ENCODE data around the gene GTPBP8.
A peak's percentile ranks its signal among the peaks of the same experiment; 100 is the strongest.

The GTPBP8 gene

GRCh38 chr3:112979244-112979832 is 11.4 kb upstream of the GTPBP8 start:
- TF ChIP-seq TEAD4 (IDR thresholded peaks at IDR 0.05) (no peak), ZBTB7A (IDR thresholded peaks at IDR 0.05; ENCODE audit: low read depth) (no peak), RAD21 (IDR thresholded peaks at IDR 0.05; ENCODE audit: low read depth) (peak; percentile 72), FOXM1 (IDR thresholded peaks at IDR 0.05; ENCODE audit: borderline replicate concordance, low read depth) (0 out of 2 replicates have a peak, but pooled peaks have one; percentile 21), NFIC (IDR thresholded peaks at IDR 0.05) (no peak)
- TF ChIP-seq, protein P1, sequence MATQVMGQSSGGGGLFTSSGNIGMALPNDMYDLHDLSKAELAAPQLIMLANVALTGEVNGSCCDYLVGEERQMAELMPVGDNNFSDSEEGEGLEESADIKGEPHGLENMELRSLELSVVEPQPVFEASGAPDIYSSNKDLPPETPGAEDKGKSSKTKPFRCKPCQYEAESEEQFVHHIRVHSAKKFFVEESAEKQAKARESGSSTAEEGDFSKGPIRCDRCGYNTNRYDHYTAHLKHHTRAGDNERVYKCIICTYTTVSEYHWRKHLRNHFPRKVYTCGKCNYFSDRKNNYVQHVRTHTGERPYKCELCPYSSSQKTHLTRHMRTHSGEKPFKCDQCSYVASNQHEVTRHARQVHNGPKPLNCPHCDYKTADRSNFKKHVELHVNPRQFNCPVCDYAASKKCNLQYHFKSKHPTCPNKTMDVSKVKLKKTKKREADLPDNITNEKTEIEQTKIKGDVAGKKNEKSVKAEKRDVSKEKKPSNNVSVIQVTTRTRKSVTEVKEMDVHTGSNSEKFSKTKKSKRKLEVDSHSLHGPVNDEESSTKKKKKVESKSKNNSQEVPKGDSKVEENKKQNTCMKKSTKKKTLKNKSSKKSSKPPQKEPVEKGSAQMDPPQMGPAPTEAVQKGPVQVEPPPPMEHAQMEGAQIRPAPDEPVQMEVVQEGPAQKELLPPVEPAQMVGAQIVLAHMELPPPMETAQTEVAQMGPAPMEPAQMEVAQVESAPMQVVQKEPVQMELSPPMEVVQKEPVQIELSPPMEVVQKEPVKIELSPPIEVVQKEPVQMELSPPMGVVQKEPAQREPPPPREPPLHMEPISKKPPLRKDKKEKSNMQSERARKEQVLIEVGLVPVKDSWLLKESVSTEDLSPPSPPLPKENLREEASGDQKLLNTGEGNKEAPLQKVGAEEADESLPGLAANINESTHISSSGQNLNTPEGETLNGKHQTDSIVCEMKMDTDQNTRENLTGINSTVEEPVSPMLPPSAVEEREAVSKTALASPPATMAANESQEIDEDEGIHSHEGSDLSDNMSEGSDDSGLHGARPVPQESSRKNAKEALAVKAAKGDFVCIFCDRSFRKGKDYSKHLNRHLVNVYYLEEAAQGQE (IDR thresholded peaks at IDR 0.05; ENCODE audit: low read depth) = no peak

- TF ChIP-seq TEAD4 (IDR thresholded peaks at IDR 0.05) = no peak
- TF ChIP-seq MAX (IDR thresholded peaks at IDR 0.05) = no peak
Measured at GRCh38 chr3:112980080-112980479, 10.7 kb upstream of the GTPBP8 start.

GRCh38 chr3:112982710-112983109 is 8.1 kb upstream of the GTPBP8 start:
- TF ChIP-seq CEBPB (IDR thresholded peaks at IDR 0.05) (no peak), TEAD4 (IDR thresholded peaks at IDR 0.05) (no peak), MAX (IDR thresholded peaks at IDR 0.05) (no peak), TCF12 (IDR thresholded peaks at IDR 0.05; ENCODE audit: low read depth) (no peak), FOXM1 (IDR thresholded peaks at IDR 0.05; ENCODE audit: borderline replicate concordance, low read depth) (no peak), YY1 (IDR thresholded peaks at IDR 0.05; ENCODE audit: low read depth) (no peak), USF1 (IDR thresholded peaks at IDR 0.05) (no peak), ZBTB7A (IDR thresholded peaks at IDR 0.05; ENCODE audit: low read depth) (no peak), RAD21 (IDR thresholded peaks at IDR 0.05; ENCODE audit: low read depth) (no peak)

DNA sequence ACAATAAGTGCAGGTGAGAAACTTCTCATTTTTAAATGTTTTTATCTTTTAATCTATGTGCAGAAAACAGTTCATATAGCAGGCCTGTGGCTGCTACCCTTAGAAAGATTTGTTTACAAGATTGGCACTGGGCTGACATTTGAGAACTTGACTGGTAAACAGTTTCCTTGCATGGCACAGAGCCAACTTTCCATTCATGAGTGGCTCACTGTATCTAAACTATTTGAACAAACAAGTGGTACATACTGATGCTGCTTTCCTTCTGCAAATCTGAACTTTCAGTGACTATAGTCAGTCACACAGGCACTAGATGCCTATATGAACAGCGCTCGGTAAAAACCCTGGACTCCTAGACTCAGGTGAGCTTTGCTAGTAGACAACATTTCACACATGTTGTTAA is 6.3 kb upstream of the GTPBP8 start:
- TF ChIP-seq EP300 (IDR thresholded peaks at IDR 0.05; ENCODE audit: borderline replicate concordance) (no peak), NFIC (IDR thresholded peaks at IDR 0.05) (peak; percentile 84)

- TF ChIP-seq FOXM1 (IDR thresholded peaks at IDR 0.05; ENCODE audit: borderline replicate concordance, low read depth) (no peak), CREB1 (IDR thresholded peaks at IDR 0.05; ENCODE audit: low read depth) (no peak), EGR1 (IDR thresholded peaks at IDR 0.05) (no peak), TCF12 (IDR thresholded peaks at IDR 0.05; ENCODE audit: low read depth) (no peak), CEBPB (IDR thresholded peaks at IDR 0.05) (no peak), USF1 (IDR thresholded peaks at IDR 0.05) (no peak), MAX (IDR thresholded peaks at IDR 0.05) (no peak), ZBTB7A (IDR thresholded peaks at IDR 0.05; ENCODE audit: low read depth) (no peak)
- TF ChIP-seq, protein P1 (IDR thresholded peaks at IDR 0.05; ENCODE audit: low read depth) = no peak
Measured at GRCh38 chr3:112987710-112988334, 3.0 kb upstream of the GTPBP8 start.

DNA sequence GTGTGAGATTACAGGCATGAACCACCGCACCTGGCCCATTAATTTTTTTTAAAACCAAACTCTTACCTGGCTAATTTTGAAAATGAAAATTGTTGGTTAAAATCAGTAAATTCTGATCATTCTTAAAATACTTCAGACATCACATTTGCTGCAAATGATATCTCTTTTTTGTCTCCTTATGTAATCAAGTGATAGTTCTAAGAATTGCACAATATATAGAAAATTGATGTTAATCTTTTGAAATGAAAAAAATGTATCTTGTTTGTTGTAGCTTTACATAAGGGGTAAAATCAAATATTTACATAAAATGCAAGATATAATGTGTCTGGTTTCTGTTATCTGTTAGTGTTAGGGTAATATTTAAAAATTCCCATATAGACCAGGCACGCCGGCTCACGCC is 5.0 kb downstream of the GTPBP8 start:
- no peak for TF ChIP-seq CREB1 (IDR thresholded peaks at IDR 0.05; ENCODE audit: low read depth)
- TF ChIP-seq ZBTB7A (IDR thresholded peaks at IDR 0.05; ENCODE audit: low read depth) = no peak
- no peak for TF ChIP-seq EGR1 (IDR thresholded peaks at IDR 0.05)
- TF ChIP-seq TAF1 (IDR thresholded peaks at IDR 0.05; ENCODE audit: low read depth) = no peak

DNA sequence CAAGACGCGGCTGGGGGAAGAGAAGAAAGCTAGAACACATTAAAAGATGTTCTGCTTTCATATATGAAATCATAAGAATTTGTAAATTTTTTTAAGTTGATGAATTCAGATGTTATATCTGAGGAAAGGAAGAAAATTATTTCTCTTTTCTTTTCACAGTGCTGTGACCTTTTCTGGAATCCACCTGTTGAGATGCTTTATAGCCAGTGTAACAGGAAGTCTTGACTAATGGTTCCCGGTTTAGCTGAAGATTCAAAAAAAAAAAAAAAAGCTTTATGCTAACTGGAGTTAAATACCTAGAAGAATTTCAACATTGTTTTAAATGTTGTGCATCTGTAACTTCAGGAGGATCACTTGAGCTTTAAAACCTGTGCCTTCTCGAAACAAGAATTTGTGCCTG is 9.9 kb downstream of the GTPBP8 start:
- TF ChIP-seq, protein P1 (IDR thresholded peaks at IDR 0.05; ENCODE audit: low read depth) = no peak
- TF ChIP-seq CREB1 (IDR thresholded peaks at IDR 0.05; ENCODE audit: low read depth) = no peak
